RCC 7860 (cell line): ENCODE data around the gene LCN15.
"Not testable (repeated sequence)": the region's sequence is repeated elsewhere in the genome, so short reads cannot be mapped to it uniquely, and the experiment has no call there.

Experiments
- DNase-seq: peaks from one replicate; pipeline ENCODE4 v3.0.0-alpha.2; 2015; ENCODE audit warnings: low spot score
- FAIRE-seq: peaks from 2 replicates; lab custom pipeline; 2012; peaks lifted over from hg19 to GRCh38; lab: Jason Lieb, UNC

LCN15 gene

GRCh38 chr9:136757328-136757727 lies 7.0 kb downstream of the LCN15 start:
- DNase-seq (no peak), FAIRE-seq (no peak)

- no peak for FAIRE-seq
- DNase-seq = no peak
Measured at GRCh38 chr9:136756836-136757235, 7.5 kb downstream of the LCN15 start.

DNA sequence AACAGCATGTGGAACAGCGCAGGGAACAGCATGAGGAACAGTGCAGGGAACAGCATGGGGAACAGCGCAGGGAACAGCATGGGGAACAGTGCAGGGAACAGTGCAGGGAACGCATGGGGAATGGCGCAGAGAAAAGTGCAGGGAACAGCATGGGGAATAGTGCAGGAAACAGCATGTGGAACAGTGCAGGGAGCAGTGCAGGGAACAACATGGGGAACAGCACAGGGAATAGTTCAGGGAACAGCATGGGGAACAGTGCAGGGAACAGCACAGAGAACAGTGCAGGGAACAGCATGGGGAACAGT lies 8.2 kb downstream of the LCN15 start:
- FAIRE-seq (no peak), DNase-seq (no peak)

DNA sequence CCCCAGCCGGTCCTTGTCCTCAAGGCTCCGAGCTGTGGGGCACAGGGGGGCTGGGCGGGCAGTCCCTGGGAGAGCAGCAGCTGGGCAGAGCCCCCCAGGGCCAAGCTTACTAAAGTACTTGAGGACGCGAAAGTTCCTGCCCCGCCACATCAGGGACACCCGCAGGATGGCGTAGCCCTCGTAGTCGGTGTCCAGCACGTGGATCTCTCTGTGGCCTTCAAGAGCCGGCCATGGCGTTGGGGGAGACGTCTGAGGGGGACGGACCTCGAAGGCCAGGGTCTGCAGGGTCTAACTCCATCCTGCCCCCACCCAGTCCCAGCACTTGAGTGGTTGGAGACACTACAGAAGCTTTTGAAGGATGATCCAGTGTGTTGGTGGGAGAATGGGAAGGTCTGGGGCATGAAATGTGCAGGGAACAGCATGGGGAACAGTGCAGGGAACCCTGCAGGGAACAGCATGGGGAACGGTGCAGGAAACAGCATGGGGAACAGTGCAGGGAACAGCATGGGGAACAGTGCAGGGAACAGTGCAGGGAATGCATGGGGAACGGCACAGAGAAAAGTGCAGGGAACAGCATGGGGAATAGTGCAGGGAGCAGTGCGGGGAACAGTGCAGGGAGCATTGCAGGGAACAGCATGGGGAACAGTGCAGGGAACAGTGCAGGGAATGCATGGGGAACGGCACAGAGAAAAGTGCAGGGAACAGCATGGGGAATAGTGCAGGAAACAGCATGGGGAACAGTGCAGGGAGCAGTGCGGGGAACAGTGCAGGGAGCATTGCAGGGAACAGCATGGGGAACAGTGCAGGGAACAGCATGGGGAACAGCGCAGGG lies 8.8 kb downstream of the LCN15 start:
- not testable (repeated sequence) for FAIRE-seq

DNA sequence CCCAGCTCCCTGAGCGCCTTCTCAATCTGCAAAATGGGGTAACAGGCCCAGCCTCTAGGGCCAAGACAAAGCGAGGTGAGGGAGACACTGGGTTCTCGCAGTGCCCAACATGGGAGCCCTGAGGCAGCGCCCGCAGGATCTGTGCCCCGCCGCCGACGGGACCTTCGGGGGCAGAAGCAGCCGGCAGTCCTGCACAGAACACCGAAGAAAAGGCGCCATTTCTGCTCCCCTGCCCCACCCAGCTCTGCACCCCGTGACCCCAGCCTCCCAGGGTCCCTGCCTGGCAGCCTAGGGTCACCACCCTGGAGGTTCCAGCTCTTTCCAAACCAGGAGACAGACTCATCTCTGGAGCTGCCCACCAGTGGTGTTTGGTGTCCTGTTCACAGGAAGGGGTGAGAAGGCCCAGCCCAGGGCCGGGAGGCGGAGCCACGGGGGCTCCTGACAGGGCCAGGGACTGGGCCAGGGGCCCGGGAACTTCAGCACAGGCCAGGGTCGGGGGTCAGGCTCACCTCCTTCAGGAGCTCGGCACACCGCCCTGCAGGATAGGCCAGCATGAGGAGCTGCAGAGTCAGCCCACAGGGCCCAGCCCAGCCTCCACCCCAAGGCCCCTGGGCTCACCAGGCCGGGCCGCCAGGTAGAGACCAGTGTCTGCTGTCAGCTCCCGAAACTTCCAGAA lies 9.6 kb downstream of the LCN15 start:
- DNase-seq = no peak
- FAIRE-seq = no peak

More for the DNA sequence above, 8.8 kb downstream of the LCN15 start:
- DNase-seq = not testable (repeated sequence)

GRCh38 chr9:136754059-136754572 lies 10.2 kb downstream of the LCN15 start:
- no peak for DNase-seq
- FAIRE-seq = no peak

GRCh38 chr9:136753371-136754058 lies 10.8 kb downstream of the LCN15 start:
- DNase-seq (no peak), FAIRE-seq (no peak)

- no peak for DNase-seq
- FAIRE-seq = no peak
Measured at GRCh38 chr9:136751814-136752213, 12.5 kb downstream of the LCN15 start.

DNA sequence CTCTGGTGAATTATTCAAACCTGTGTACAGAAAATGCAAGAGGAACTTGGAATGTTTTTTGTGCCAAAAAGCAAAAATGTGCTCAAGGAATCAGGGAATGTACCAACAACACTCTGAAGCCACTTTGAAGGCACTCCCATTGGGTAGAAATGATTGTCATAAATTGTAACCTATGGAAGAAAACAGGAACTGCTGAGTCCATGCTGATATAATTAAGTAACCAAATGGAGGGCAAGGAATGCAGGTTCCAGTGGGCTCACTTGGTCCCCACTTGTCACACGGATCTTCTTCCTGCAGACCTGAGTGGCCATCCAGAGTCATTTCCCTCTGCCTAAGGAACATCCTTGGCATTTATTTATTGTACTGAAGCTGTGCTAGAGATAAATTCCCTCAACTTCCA lies 13.1 kb downstream of the LCN15 start:
- DNase-seq (no peak), FAIRE-seq (no peak)

DNA sequence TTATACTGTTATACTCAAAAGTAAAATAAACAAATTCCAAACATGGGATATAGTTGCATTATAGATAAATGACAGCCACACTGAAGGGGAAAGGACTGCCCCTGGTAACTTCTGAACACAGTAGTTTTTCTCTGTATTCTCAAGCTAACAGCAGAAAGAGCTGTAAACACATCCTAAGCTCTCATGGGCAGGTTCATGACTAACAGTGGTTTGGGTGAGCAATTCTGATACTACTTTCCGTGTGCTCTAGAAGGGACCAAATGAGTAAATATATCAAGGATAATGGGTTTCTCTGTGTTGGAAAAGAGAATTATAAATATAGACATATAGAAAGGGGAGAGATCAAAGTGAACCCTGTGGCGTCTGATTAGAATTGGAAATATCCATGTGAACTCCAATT lies 13.8 kb downstream of the LCN15 start:
- FAIRE-seq (no peak), DNase-seq (peak; percentile 5)

DNA sequence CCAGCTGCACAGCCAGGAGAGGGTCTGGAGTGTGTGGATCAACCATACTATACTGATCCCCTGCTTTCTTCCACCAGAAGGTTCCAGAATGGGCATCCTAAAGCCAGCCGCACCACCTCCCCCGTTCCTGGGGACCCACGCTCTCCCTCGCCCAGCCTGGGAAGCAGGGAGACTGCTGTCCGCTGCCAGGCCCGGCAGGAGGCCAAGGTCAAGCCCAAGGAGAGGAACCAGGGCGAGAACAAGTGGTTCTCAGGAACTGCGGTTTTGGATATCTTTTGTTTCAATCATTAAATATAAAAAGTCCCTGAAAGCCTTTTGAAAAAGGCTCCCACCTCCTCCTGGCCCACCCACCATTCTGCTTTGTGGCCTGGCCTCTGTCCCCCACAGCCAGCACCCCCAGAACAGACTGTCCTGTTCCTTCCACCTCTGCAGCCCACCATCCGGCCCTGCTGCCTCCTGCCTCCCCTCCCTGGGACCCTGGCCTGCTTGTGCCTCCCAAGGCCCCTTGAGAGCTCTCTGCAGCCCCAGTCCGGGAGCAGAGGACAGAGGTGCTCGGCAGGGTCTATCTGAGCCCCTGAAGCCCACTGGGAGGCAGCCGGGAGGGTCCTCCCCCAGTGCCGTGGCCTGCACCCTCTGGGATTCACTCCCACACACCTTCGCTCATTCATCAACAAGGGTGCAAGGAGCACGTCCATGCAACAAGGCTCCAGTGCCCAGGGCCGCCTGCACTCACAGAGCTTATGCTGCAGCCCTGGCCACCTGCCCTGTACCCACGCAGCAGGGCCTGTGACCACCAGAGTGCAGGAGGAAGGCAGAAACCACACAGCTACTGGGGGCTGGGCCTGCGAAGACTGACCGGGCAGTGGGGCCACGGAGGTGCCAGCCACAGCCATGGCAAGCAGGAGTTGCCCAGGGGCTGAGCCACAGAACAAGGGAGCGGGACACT lies 15.4 kb downstream of the LCN15 start:
- FAIRE-seq (no peak), DNase-seq (no peak)

DNA sequence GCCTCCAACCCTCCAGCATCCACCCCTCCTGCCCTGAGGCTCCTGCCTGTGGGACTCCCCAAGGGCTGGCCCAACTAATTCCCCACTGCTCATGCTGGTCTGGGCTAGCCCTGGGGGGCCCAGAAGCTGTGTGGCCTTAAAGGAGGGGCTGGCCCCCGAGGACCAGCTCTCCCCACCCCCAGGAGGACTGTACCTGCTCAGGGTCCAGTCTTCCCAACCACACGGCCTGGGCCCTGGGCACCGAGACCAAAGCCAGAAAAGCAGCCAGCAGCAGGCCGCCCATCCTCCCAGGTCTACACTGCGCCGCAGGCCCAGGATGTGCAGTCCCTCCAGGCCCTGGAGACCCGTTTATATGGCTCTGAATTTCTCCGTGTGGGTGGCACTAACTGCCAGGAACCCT lies 16.1 kb downstream of the LCN15 start, which contains the start of gene LCN6:
Gene LCN6, minus strand, starts transcription at position 325 of the 400 bp plus-strand sequence. Its CDS starts 42 bp downstream, at position 283.
- DNase-seq (no peak), FAIRE-seq (no peak)

- FAIRE-seq = no peak
- no peak for DNase-seq
Measured at GRCh38 chr9:136747161-136748060, 16.9 kb downstream of the LCN15 start.

DNA sequence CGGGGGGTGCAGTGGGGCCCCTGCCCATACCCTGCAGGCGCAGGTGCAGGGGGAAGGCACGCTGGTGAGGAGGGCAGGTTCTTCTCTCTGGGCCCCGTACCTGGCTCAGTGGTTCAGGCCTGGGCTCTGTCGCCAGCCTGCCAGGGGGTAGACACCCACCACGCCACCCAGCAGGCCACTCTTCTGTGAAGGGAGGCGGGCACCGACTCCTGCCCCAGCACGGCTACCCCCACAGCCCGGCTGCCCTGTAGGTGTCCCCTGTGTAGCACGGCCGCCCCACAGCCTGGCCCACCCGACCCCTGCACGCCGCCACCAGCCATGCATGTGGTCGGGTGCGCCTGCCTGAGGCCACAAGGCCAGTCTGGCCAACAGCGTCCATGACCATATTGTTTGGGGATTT lies 17.7 kb downstream of the LCN15 start:
- DNase-seq (no peak), FAIRE-seq (no peak)

DNA sequence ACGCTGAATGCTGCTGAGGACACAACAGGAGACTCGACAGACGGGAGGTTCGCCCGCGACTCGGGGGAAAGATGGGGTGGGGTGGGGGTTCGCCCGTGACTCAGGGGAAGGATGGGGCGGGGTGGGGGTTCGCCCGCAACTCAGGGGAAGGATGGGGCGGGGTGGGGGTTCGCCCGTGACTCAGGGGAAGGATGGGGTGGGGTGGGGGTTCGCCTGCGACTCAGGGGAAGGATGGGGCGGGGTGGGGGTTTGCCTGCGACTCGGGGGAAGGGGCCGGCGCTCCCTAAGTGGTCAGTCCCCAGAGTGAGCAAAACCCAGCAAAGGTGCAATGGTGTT lies 18.2 kb downstream of the LCN15 start:
- DNase-seq = no peak
- no peak for FAIRE-seq

DNA sequence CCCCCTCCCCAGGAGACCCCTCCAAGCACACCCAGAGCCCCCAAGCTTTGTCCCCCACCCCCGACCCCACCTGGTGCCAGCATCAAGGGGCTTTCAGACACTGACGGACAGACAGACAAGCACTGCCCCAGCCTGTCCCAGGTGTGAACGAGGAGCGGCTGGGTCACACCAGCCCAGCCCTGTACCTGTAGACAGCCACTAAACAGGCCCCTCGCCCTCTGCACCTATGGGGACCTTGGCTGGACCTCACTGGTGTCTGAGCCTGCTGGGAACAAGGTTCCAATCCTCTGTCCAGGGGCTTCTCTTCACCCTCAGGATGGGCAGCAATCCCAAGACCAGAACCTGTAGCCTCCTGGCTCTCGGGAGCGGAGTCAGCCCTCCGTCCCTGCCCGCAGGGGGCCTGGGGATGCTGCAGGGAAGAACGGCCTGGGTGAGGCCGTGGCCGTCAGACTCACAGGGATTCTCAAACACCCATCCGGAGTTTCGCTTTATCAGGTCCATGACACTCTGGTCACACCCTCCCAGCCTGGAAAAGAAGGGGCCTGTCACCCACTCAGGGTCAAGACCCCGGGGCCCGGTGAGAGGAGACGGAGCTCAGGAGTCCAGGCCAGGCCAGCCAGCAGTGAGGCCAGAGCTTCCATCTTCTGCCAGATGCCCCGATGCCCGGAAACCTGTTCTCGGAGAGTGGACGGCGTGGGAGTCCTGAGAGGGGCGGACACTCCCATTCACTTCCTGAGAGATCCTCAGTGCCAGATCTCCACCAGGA lies 18.7 kb downstream of the LCN15 start:
- DNase-seq (no peak), FAIRE-seq (no peak)

DNA sequence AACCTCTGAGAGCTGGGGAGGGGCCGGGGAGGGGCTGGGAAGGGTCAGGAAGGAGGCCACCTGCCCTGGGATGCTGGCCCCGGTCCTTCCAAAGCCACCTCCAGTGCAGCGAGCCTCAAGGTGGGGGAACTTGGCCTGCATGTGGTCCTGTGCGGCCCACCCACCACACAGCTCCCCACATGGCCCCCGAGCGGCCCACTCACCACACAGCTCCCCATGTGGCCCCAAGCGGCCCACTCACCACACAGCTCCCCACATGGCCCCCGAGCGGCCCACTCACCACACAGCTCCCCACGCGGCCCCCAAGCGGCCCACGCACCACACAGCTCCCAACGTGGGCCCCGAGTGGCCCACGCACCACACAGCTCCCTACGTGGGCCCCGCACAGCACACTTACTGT lies 19.5 kb downstream of the LCN15 start:
- DNase-seq (no peak), FAIRE-seq (no peak)

GRCh38 chr9:136743639-136744211 lies 20.6 kb downstream of the LCN15 start:
- DNase-seq = no peak

More at GRCh38 chr9:136743639-136744211, 20.6 kb downstream of the LCN15 start:
- no peak for FAIRE-seq
